Fibroblast of lung (primary cell): ENCODE data around the gene EFCAB8. TPM values are rescaled to one million over a fixed set of nuclear protein-coding genes. Genes with fewer than 3 reads are reported as not detected.

Experiments
- DNase-seq, 2 donors: peaks; one replicate each; pipeline versions ENCODE4 v3.0.0 to v3.0.0-alpha.2; 2010; ENCODE audit warnings: low read depth in 2 of 2
- H2AFZ ChIP-seq: 2 replicates; pipeline ENCODE4 v1.5.1; 2012; ENCODE audit warnings: low read length, control low read depth, inconsistent platforms
- H3K27ac ChIP-seq: 2 replicates; pipeline ENCODE4 v1.5.1; 2011; ENCODE audit warnings: low read length, control low read depth; ENCODE audit not compliant: insufficient read depth
- H3K27me3 ChIP-seq: 2 replicates; pipeline ENCODE4 v1.5.1; 2011; ENCODE audit warnings: mild to moderate bottlenecking, low read length; ENCODE audit not compliant: control insufficient read depth, insufficient read depth
- H3K36me3 ChIP-seq: 2 replicates; pipeline ENCODE4 v1.5.1; 2011; ENCODE audit warnings: low read length; ENCODE audit not compliant: control insufficient read depth, insufficient read depth
- H3K4me1 ChIP-seq: 2 replicates; pipeline ENCODE4 v1.5.1; 2011; ENCODE audit warnings: low read length; ENCODE audit not compliant: control insufficient read depth, insufficient read depth; ENCODE audit errors: extremely low read depth
- H3K4me2 ChIP-seq: 2 replicates; pipeline ENCODE4 v1.5.1; 2011; ENCODE audit warnings: low read length, control low read depth; ENCODE audit not compliant: insufficient read depth; ENCODE audit errors: extremely low read depth
- H3K4me3 ChIP-seq, 4 experiments: fragments of 200-600 bp in 1 of 4; sonication (generic) in 1 of 4; replicated peaks in 1 of 4; 2 replicates each; pipeline ENCODE4 v1.5.1; 2011 to 2016; ENCODE audit warnings: low read length in 4 of 4, low read depth in 3 of 4, mild to moderate bottlenecking in 3 of 4, control low read depth in 2 of 4, inconsistent platforms in 1 of 4, mixed read lengths in 1 of 4; ENCODE audit not compliant: insufficient read depth in 1 of 4; ENCODE audit errors: control extremely low read depth in 1 of 4
- H3K79me2 ChIP-seq: 2 replicates; pipeline ENCODE4 v1.5.1; 2012; ENCODE audit warnings: mild to moderate bottlenecking, low read length, inconsistent platforms; ENCODE audit not compliant: control insufficient read depth, insufficient read depth
- H3K9ac ChIP-seq: 2 replicates; pipeline ENCODE4 v1.5.1; 2011; ENCODE audit warnings: mild to moderate bottlenecking, low read length, control low read depth; ENCODE audit not compliant: insufficient read depth
- H3K9me3 ChIP-seq: 2 replicates; pipeline ENCODE4 v1.5.1; 2012; ENCODE audit warnings: low read depth, low read length; ENCODE audit not compliant: control insufficient read depth, insufficient read depth
- H4K20me1 ChIP-seq: 2 replicates; pipeline ENCODE4 v1.5.1; 2011; ENCODE audit warnings: low read length; ENCODE audit not compliant: control insufficient read depth, insufficient read depth; ENCODE audit errors: extremely low read depth
- EZH2 ChIP-seq: IDR thresholded peaks from 2 replicates; pipeline ENCODE4 v1.5.1; 2012; ENCODE audit warnings: low read length, control low read depth, mild to moderate bottlenecking; ENCODE audit errors: missing control alignments
- polyA plus RNA-seq, 2 donors: library from polyadenylated mRNA; depleted of rRNA in 1 of 2; stranded (reverse) in 1 of 2; unstranded in 1 of 2; fragments of >200 nt; gene quantifications; 2 replicates each; pipeline ENCODE4 v1.2.1, GENCODE V29; 2011 to 2012; ENCODE audit warnings: missing spikeins in 1 of 2
- total RNA-seq: library from RNA; depleted of rRNA; stranded (reverse); fragments of >200 nt; gene quantifications from 2 replicates; pipeline ENCODE4 v1.2.1, GENCODE V29; 2014
- TF ChIP-seq, protein P1 (sequence below), 2 donors: IDR thresholded peaks in 1 of 2; conservative IDR thresholded peaks in 1 of 2; 1 replicate in 1 of 2; 2 replicates in 1 of 2; pipeline ENCODE4 v1.5.1; 2011 to 2012; ENCODE audit warnings: low read length in 2 of 2, control low read depth in 1 of 2, inconsistent platforms in 1 of 2, low read depth in 1 of 2, mild to moderate bottlenecking in 1 of 2

EFCAB8 gene
- total and polyA plus RNA-seq, 2 donors (not counting 1 experiment from before 2014, with no cell fraction given): under 0.01 TPM; not detected in 1

DNA sequence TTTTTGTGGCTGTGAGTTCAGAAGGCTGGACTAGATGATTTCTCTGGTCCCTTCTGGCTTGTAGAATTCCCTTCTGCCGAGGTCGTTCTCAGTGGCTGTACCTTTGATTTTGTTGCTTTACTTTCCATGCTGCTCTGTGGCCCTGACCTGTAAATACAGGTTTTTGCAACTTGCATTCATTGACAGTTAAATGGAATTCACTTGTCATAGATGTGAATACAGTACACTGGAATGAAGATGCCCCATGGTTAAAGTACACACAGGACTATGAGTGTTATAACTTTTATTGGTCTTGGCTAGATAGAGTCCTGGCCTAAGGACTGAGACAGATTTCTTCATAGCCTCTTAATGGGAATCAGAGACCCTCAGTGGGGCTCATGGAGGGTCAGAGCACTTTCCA lies 12.9 kb upstream of the EFCAB8 start:
- H3K4me1 ChIP-seq: no peaks in the 10 kb centered on the region
- TF ChIP-seq, protein P1, sequence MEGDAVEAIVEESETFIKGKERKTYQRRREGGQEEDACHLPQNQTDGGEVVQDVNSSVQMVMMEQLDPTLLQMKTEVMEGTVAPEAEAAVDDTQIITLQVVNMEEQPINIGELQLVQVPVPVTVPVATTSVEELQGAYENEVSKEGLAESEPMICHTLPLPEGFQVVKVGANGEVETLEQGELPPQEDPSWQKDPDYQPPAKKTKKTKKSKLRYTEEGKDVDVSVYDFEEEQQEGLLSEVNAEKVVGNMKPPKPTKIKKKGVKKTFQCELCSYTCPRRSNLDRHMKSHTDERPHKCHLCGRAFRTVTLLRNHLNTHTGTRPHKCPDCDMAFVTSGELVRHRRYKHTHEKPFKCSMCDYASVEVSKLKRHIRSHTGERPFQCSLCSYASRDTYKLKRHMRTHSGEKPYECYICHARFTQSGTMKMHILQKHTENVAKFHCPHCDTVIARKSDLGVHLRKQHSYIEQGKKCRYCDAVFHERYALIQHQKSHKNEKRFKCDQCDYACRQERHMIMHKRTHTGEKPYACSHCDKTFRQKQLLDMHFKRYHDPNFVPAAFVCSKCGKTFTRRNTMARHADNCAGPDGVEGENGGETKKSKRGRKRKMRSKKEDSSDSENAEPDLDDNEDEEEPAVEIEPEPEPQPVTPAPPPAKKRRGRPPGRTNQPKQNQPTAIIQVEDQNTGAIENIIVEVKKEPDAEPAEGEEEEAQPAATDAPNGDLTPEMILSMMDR (conservative IDR thresholded peaks at IDR 0.05 in 1 of 2, IDR thresholded peaks at IDR 0.05 in 1 of 2; ENCODE audit: low read depth in 1 of 2, low read length in 2 of 2): no peak
- TF ChIP-seq EZH2: no peak
- H4K20me1 ChIP-seq: no peaks in the 10 kb centered on the region
- peaks cover 7% of the 10 kb centered on the region for H3K36me3 ChIP-seq
- no peak overlapping the region for H3K4me3 ChIP-seq
- no peaks in the 10 kb centered on the region for H3K9me3 ChIP-seq
- no peak for DNase-seq
- H2AFZ ChIP-seq: no peak overlapping the region
- H3K27ac ChIP-seq: no peak overlapping the region
- no peak overlapping the region for H3K4me2 ChIP-seq
- H3K27me3 ChIP-seq: no peaks in the 10 kb centered on the region
- peaks cover 33% of the 10 kb centered on the region for H3K79me2 ChIP-seq
- H3K9ac ChIP-seq: no peak overlapping the region

- H3K36me3 ChIP-seq: peaks cover 7% of the 10 kb centered on the region
- TF ChIP-seq, protein P1 (conservative IDR thresholded peaks at IDR 0.05 in 1 of 2, IDR thresholded peaks at IDR 0.05 in 1 of 2; ENCODE audit: low read depth in 1 of 2, low read length in 2 of 2): no peak
- TF ChIP-seq EZH2: no peak
- no peak for DNase-seq
- H4K20me1 ChIP-seq: no peaks in the 10 kb centered on the region
- H3K27me3 ChIP-seq: no peaks in the 10 kb centered on the region
- H3K4me3 ChIP-seq: no peak overlapping the region
- H3K27ac ChIP-seq: no peak overlapping the region
- H2AFZ ChIP-seq: no peak overlapping the region
- no peak overlapping the region for H3K4me2 ChIP-seq
- no peaks in the 10 kb centered on the region for H3K9me3 ChIP-seq
- H3K9ac ChIP-seq: no peak overlapping the region
- no peaks in the 10 kb centered on the region for H3K4me1 ChIP-seq
- peaks cover 27% of the 10 kb centered on the region for H3K79me2 ChIP-seq
Measured at GRCh38 chr20:32846852-32847251, 11.9 kb upstream of the EFCAB8 start.

DNA sequence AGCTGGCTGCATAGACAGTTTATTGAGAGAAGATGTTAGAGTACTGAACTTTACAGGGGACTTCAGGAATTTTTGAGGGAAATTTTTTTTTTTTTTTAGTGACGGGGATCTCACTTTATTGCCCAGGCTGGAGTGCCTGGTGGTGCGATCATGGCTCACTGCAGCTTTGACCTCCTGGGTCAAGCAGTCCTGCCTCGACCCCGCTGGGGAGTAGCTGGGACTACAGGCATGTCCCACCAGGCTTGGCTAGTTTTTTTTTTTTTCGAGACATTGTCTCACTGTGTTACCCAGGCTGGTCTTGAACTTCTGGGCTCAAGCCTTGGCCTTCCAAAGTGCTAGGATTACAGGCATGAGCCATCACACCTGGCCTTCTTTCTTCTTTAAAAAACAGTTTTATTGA lies 10.8 kb upstream of the EFCAB8 start:
- Histone ChIP-seq H3K4me3 (no peak overlapping the region), H2AFZ (no peak overlapping the region), H3K36me3 (peaks cover 4% of the 10 kb centered on the region), H3K79me2 (peaks cover 19% of the 10 kb centered on the region), H3K9me3 (no peaks in the 10 kb centered on the region), H4K20me1 (no peaks in the 10 kb centered on the region), H3K27ac (no peak overlapping the region), H3K9ac (no peak overlapping the region), H3K4me2 (no peak overlapping the region), H3K4me1 (no peaks in the 10 kb centered on the region), H3K27me3 (no peaks in the 10 kb centered on the region)
- TF ChIP-seq, protein P1 (conservative IDR thresholded peaks at IDR 0.05 in 1 of 2, IDR thresholded peaks at IDR 0.05 in 1 of 2; ENCODE audit: low read depth in 1 of 2, low read length in 2 of 2): no peak
- TF ChIP-seq EZH2: no peak
- DNase-seq: no peak
